Naive thymus-derived CD8-positive, alpha-beta T cell (primary cell): Measurements from ENCODE around the gene MVB12A. TPM values are rescaled to one million over a fixed set of nuclear protein-coding genes. Genes with fewer than 3 reads are reported as not detected.

Experiments used
- ATAC-seq, 2 donors: fragments of 150-1000 bp; cut with Tn5 transposase in 1 of 2; sonication (Bioruptor Pico), chemical (Tn5 transposase) in 1 of 2; 1 replicate in 1 of 2; 2 replicates in 1 of 2; pipeline ENCODE4 v1.10.0; 2021; ENCODE audit warnings: mild to moderate bottlenecking in 2 of 2, moderate library complexity in 2 of 2
- POLR2A ChIA-PET: fragments of 350-600 bp; sonication (Branson Sonifier 250); formaldehyde crosslinking; loops from one replicate; lab custom pipeline; 2021; ENCODE audit warnings: antibody characterized with exemption; lab: Charles Lee
- DNase-seq, 10 donors: peaks; one replicate each; pipeline versions ENCODE4 v3.0.0 to v3.0.0-alpha.2; 2020 to 2022
- H3K27ac Mint-ChIP-seq, 10 donors: one replicate each; pipeline ENCODE4 v1.8.0; 2020 to 2022; ENCODE audit warnings: mild to moderate bottlenecking in 10 of 10, mixed read lengths in 10 of 10, moderate library complexity in 4 of 10, inconsistent platforms in 1 of 10
- H3K27me3 Mint-ChIP-seq, 5 donors: one replicate each; pipeline ENCODE4 v1.8.0; 2021 to 2022; ENCODE audit warnings: mixed read lengths in 5 of 5
- H3K36me3 Mint-ChIP-seq, 3 donors: one replicate each; pipeline ENCODE4 v1.8.0; 2020 to 2022; ENCODE audit warnings: mixed read lengths in 3 of 3, mild to moderate bottlenecking in 2 of 3, inconsistent platforms in 1 of 3
- H3K4me1 Mint-ChIP-seq, 4 donors: one replicate each; pipeline ENCODE4 v1.8.0; 2021 to 2022; ENCODE audit warnings: mixed read lengths in 4 of 4
- H3K4me3 Mint-ChIP-seq, 10 donors: one replicate each; pipeline ENCODE4 v1.8.0; 2020 to 2022; ENCODE audit warnings: mild to moderate bottlenecking in 10 of 10, mixed read lengths in 10 of 10, moderate library complexity in 6 of 10, inconsistent platforms in 1 of 10
- H3K9me3 Mint-ChIP-seq, 9 donors: one replicate each; pipeline ENCODE4 v1.8.0; 2020 to 2022; ENCODE audit warnings: mixed read lengths in 9 of 9, mild to moderate bottlenecking in 3 of 9, inconsistent platforms in 1 of 9, moderate library complexity in 1 of 9
- polyA plus RNA-seq, 3 donors: library from polyadenylated mRNA; unstranded; fragments of 300-500 nt; fragmentation: Illumina TruSeq; gene quantifications; one replicate each; pipeline ENCODE4 v1.2.3, GENCODE V29; 2021
- total RNA-seq, 8 experiments: library from RNA in 2 of 8; stranded (reverse) in 2 of 8; gene quantifications; one replicate each; pipeline ENCODE4 v1.2.3 and lab custom pipeline; 2021 to 2026

MVB12A gene
- total and polyA plus RNA-seq, 5 experiments from 2014 or later: 24.3 to 34.6 (median 30.0) TPM

GRCh38 chr19:17450264-17451075 is 30.6 kb downstream of the MVB12A start:
- DNase-seq (no peak), ATAC-seq (no peak)
- Mint-ChIP-seq H3K9me3 (no peaks in the 10 kb centered on the region), H3K27me3 (peaks cover 7 to 34% (median 17%) of the 10 kb centered on the region in 5 donors), H3K27ac (no peak overlapping the region), H3K4me3 (peak overlapping the region in 5 of 10 donors; percentile 7 to 62 (median 40)), H3K36me3 (no peaks in the 10 kb centered on the region), H3K4me1 (peaks cover 0 to 25% (median 14%) of the 10 kb centered on the region in 4 donors)
- POLR2A ChIA-PET: interaction anchor here (0.7 kb wide), 3 partner anchors 27 to 484 kb away, joined by 3 to 4 read pairs (median 3); no protein-coding TSS in a partner anchor

- POLR2A ChIA-PET: no interaction called here
These were observed 32.0 kb downstream of the MVB12A start for GRCh38 chr19:17451820-17452219.

GRCh38 chr19:17454576-17455071 is 34.8 kb downstream of the MVB12A start:
- POLR2A ChIA-PET: interaction anchor here (0.6 kb wide), 1 partner anchor 13 kb away, joined by 3 read pairs; no protein-coding TSS in a partner anchor
- DNase-seq (no peak), ATAC-seq (no peak)
- Mint-ChIP-seq H3K27ac (no peak overlapping the region), H3K27me3 (peaks cover 17 to 63% (median 29%) of the 10 kb centered on the region in 5 donors), H3K36me3 (no peaks in the 10 kb centered on the region), H3K9me3 (no peaks in the 10 kb centered on the region), H3K4me3 (peak overlapping the region in 3 of 10 donors; percentile 10 to 30 (median 11)), H3K4me1 (peaks cover 0 to 22% (median 14%) of the 10 kb centered on the region in 4 donors)

More at GRCh38 chr19:17451820-17452219, 32.0 kb downstream of the MVB12A start:
- ATAC-seq (no peak), DNase-seq (no peak)
- H3K27ac Mint-ChIP-seq: no peak overlapping the region
- peaks cover 0 to 25% (median 16%) of the 10 kb centered on the region in 4 donors for H3K4me1 Mint-ChIP-seq
- H3K27me3 Mint-ChIP-seq: peaks cover 11 to 46% (median 23%) of the 10 kb centered on the region in 5 donors
- H3K4me3 Mint-ChIP-seq: no peak overlapping the region
- H3K9me3 Mint-ChIP-seq: no peaks in the 10 kb centered on the region
- no peaks in the 10 kb centered on the region for H3K36me3 Mint-ChIP-seq

- POLR2A ChIA-PET: interaction anchor here (0.6 kb wide), 1 partner anchor 14 kb away, joined by 3 read pairs; no protein-coding TSS in a partner anchor
- H3K4me1 Mint-ChIP-seq: peaks cover 0 to 15% (median 7%) of the 10 kb centered on the region in 4 donors
- no peak overlapping the region for H3K27ac Mint-ChIP-seq
- H3K36me3 Mint-ChIP-seq: no peaks in the 10 kb centered on the region
- H3K9me3 Mint-ChIP-seq: no peaks in the 10 kb centered on the region
- DNase-seq (no peak), ATAC-seq (no peak)
- peak overlapping the region in 3 of 10 donors; percentile 8 to 41 (median 31) for H3K4me3 Mint-ChIP-seq
- peaks cover 13 to 64% (median 26%) of the 10 kb centered on the region in 5 donors for H3K27me3 Mint-ChIP-seq
These were observed 35.7 kb downstream of the MVB12A start for GRCh38 chr19:17455308-17456123.

GRCh38 chr19:17456127-17456526 is 36.3 kb downstream of the MVB12A start:
- H3K27ac Mint-ChIP-seq: no peak overlapping the region
- POLR2A ChIA-PET: no interaction called here

GRCh38 chr19:17457616-17458015 is 37.8 kb downstream of the MVB12A start:
- Mint-ChIP-seq H3K9me3 (no peaks in the 10 kb centered on the region), H3K27ac (no peak overlapping the region), H3K4me1 (peaks cover 0 to 15% (median 5%) of the 10 kb centered on the region in 4 donors), H3K27me3 (peaks cover 13 to 62% (median 24%) of the 10 kb centered on the region in 5 donors), H3K36me3 (no peaks in the 10 kb centered on the region), H3K4me3 (no peak overlapping the region)
- no peak for DNase-seq
- POLR2A ChIA-PET: no interaction called here
- no peak for ATAC-seq

More at GRCh38 chr19:17456127-17456526, 36.3 kb downstream of the MVB12A start:
- Mint-ChIP-seq H3K4me1 (peaks cover 0 to 15% (median 5%) of the 10 kb centered on the region in 4 donors), H3K9me3 (no peaks in the 10 kb centered on the region), H3K27me3 (peaks cover 13 to 69% (median 26%) of the 10 kb centered on the region in 5 donors), H3K4me3 (peak overlapping the region in 2 of 10 donors; percentile 8 to 38), H3K36me3 (no peaks in the 10 kb centered on the region)
- ATAC-seq (no peak), DNase-seq (no peak)

GRCh38 chr19:17458970-17459369 is 39.1 kb downstream of the MVB12A start:
- H3K4me1 Mint-ChIP-seq: peaks cover 0 to 11% (median 2%) of the 10 kb centered on the region in 4 donors
- no peak overlapping the region for H3K27ac Mint-ChIP-seq
- H3K9me3 Mint-ChIP-seq: no peaks in the 10 kb centered on the region
- no peak overlapping the region for H3K4me3 Mint-ChIP-seq
- peaks cover 10 to 60% (median 20%) of the 10 kb centered on the region in 5 donors for H3K27me3 Mint-ChIP-seq
- DNase-seq: no peak
- ATAC-seq: no peak
- no peaks in the 10 kb centered on the region for H3K36me3 Mint-ChIP-seq
- POLR2A ChIA-PET: interaction anchor here (0.8 kb wide), 1 partner anchor 11 kb away, joined by 3 read pairs; the partner anchor contains the start of gene SLC27A1

GRCh38 chr19:17460372-17461230 is 40.8 kb downstream of the MVB12A start, which contains the start of gene NXNL1:
TSS of gene NXNL1 (minus strand) at chr19:17460926. CDS start at chr19:17460869, 57 bp downstream.
- DNase-seq (no peak), ATAC-seq (no peak)
- peak within 1 kb of the TSS in 1 of 10 donors; percentile 24 for H3K27ac Mint-ChIP-seq
- peaks cover 0 to 5% (median 1%) of the 10 kb centered on the region in 4 donors for H3K4me1 Mint-ChIP-seq
- H3K9me3 Mint-ChIP-seq: no peaks in the 10 kb centered on the region
- H3K27me3 Mint-ChIP-seq: peaks cover 10 to 50% (median 19%) of the 10 kb centered on the region in 5 donors
- no peaks in the 10 kb centered on the region for H3K36me3 Mint-ChIP-seq
- H3K4me3 Mint-ChIP-seq: no peak within 1 kb of the TSS
- POLR2A ChIA-PET: no interaction called here

GRCh38 chr19:17466487-17466850 is 46.6 kb downstream of the MVB12A start:
- DNase-seq (no peak), ATAC-seq (no peak)
- Mint-ChIP-seq H3K27me3 (peaks cover 0 to 4% (median 0%) of the 10 kb centered on the region in 5 donors), H3K9me3 (no peaks in the 10 kb centered on the region), H3K36me3 (no peaks in the 10 kb centered on the region), H3K27ac (peak overlapping the region in 2 of 10 donors; percentile 25 to 43), H3K4me1 (peaks cover 20 to 47% (median 25%) of the 10 kb centered on the region in 4 donors), H3K4me3 (no peak overlapping the region)
- POLR2A ChIA-PET: interaction anchor here (1.3 kb wide), 1 partner anchor 121 kb away, joined by 3 read pairs; no protein-coding TSS in a partner anchor

- H3K4me3 Mint-ChIP-seq: peak overlapping the region in 2 of 10 donors; percentile 3 to 11
- no peak for DNase-seq
- no peaks in the 10 kb centered on the region for H3K36me3 Mint-ChIP-seq
- POLR2A ChIA-PET: interaction anchor here (1.1 kb wide), 1 partner anchor 19 kb away, joined by 3 read pairs; no protein-coding TSS in a partner anchor
- peaks cover 0 to 2% (median 0%) of the 10 kb centered on the region in 5 donors for H3K27me3 Mint-ChIP-seq
- no peaks in the 10 kb centered on the region for H3K9me3 Mint-ChIP-seq
- ATAC-seq: no peak
- peak overlapping the region in 9 of 10 donors; percentile 15 to 96 (median 75) for H3K27ac Mint-ChIP-seq
- H3K4me1 Mint-ChIP-seq: peaks cover 20 to 53% (median 29%) of the 10 kb centered on the region in 4 donors
These were observed 47.8 kb downstream of the MVB12A start for GRCh38 chr19:17467471-17468301.
